ENCODE results near the gene MRPL55. TPM values are rescaled to one million over a fixed set of nuclear protein-coding genes. Genes with fewer than 3 reads are reported as not detected.

The MRPL55 gene
- total RNA-seq, 1 experiment from 2014 or later = 57.1 TPM

GRCh38 chr1:228085287-228085951, 23.7 kb downstream of the MRPL55 start:
- Histone ChIP-seq H3K36me3 (ENCODE audit: control insufficient read depth in 1 of 2, insufficient read depth in 2 of 2, low read length in 2 of 2) (peaks cover 0 to 37% of the 10 kb centered on the region in 2 experiments; a peak in 1 of 4 replicates), H3K27ac (ENCODE audit: low read depth, low read length) (no peak overlapping the region), H3K4me2 (ENCODE audit: low read length) (peak overlapping the region; percentile 96), H3K9me3 (ENCODE audit: control insufficient read depth in 1 of 2, insufficient read depth in 1 of 2, low read depth in 1 of 2, low read length in 2 of 2) (no peaks in the 10 kb centered on the region), H3K79me2 (ENCODE audit: insufficient read depth, low read length) (peaks cover 99% of the 10 kb centered on the region), H3K27me3 (ENCODE audit: insufficient read depth, low read length) (no peaks in the 10 kb centered on the region), H4K20me1 (ENCODE audit: insufficient read depth) (peaks cover 49% of the 10 kb centered on the region), H3K9me2 (ENCODE audit: insufficient read depth) (no peaks in the 10 kb centered on the region), H3K9ac (ENCODE audit: low read length) (peak overlapping the region; percentile 100; the same call in 1 of the 2 replicates), H2AFZ (ENCODE audit: low read depth, low read length, poor library complexity, severe bottlenecking) (no peak overlapping the region), H3K4me1 (ENCODE audit: control insufficient read depth in 1 of 2, insufficient read depth in 2 of 2, low read length in 2 of 2) (peaks cover 11 to 51% of the 10 kb centered on the region in 2 experiments), H3K4me3 (replicated peaks in 1 of 2; ENCODE audit: low read depth in 1 of 2, low read length in 2 of 2) (no peak overlapping the region)
- ATAC-seq (no peak), DNase-seq (ENCODE audit: low read depth, low spot score) (no peak)
- ChIA-PET RAD21 (ENCODE audit: low non-redundant PET in 1 of 2, low total read pairs in 2 of 2, uncharacterized antibody in 2 of 2, unreplicated experiment in 2 of 2) (no interaction called here), CTCF (no interaction called here), POLR2A (interaction anchor here (1.0 kb wide), 1 partner anchor 15 kb away, joined by 3 read pairs; no protein-coding TSS in a partner anchor)
- intact Hi-C loops (cut with micrococcal nuclease) = no loop called here
- TF ChIP-seq EGR1 (IDR thresholded peaks at IDR 0.05; ENCODE audit: low read depth) (no peak), YY1 (IDR thresholded peaks at IDR 0.05; ENCODE audit: extremely low read depth, insufficient replicate concordance, low read depth, low read length) (no peak), EZH2 (IDR thresholded peaks at IDR 0.05) (no peak), CTCF (IDR thresholded peaks at IDR 0.05 in 2 of 3, conservative IDR thresholded peaks at IDR 0.05 in 1 of 3; ENCODE audit: borderline replicate concordance in 1 of 3, insufficient read depth in 1 of 3, low read depth in 2 of 3, low read length in 2 of 3) (no peak), SP1 (IDR thresholded peaks at IDR 0.05; ENCODE audit: low read depth) (no peak), RAD21 (IDR thresholded peaks at IDR 0.05; ENCODE audit: low read depth) (no peak), FOSL1 (IDR thresholded peaks at IDR 0.05; ENCODE audit: low read depth) (no peak), EZH2phosphoT487 (IDR thresholded peaks at IDR 0.05; ENCODE audit: borderline replicate concordance) (no peak), ZFX (IDR thresholded peaks at IDR 0.05) (no peak), CEBPB (IDR thresholded peaks at IDR 0.05; ENCODE audit: low read depth) (no peak), POLR2AphosphoS5 (IDR thresholded peaks at IDR 0.05; ENCODE audit: low read depth, low read length) (no peak), ZBTB33 (IDR thresholded peaks at IDR 0.05; ENCODE audit: extremely low read depth, insufficient replicate concordance, low read length) (no peak), SIN3A (IDR thresholded peaks at IDR 0.05; ENCODE audit: low read depth) (no peak), REST (IDR thresholded peaks at IDR 0.05; ENCODE audit: low read depth) (no peak), ELF1 (IDR thresholded peaks at IDR 0.05; ENCODE audit: borderline replicate concordance, low read depth) (no peak), ZNF274 (IDR thresholded peaks at IDR 0.05; ENCODE audit: low read depth, low read length) (no peak), JUND (IDR thresholded peaks at IDR 0.05) (no peak), CBX3 (IDR thresholded peaks at IDR 0.05; ENCODE audit: low read depth) (no peak), POLR2A (IDR thresholded peaks at IDR 0.05; ENCODE audit: borderline replicate concordance, extremely low read depth, insufficient read depth, insufficient read length) (no peak)
- no TSS peak for BruUV-seq (replicated peaks)

All from HCT116 (cell line).